Heart right ventricle (tissue), 16 donors: ENCODE data around the gene PSMC5. TPM values are rescaled to one million over a fixed set of nuclear protein-coding genes. Genes with fewer than 3 reads are reported as not detected.

Experiments
- ATAC-seq, 8 donors: fragments of 200-7000 bp; cut with Tn5 transposase; one replicate each; pipeline ENCODE4 v1.9.1; 2020; ENCODE audit warnings: mild to moderate bottlenecking in 8 of 8, moderate library complexity in 8 of 8, moderate number of reproducible peaks in 1 of 8
- DNase-seq, 2 donors: peaks; one replicate each; pipeline ENCODE4 v3.0.0-alpha.2; 2020
- H3K27ac ChIP-seq, 10 donors: fragments of 200-600 bp; sonication (generic) in 2 of 10; one replicate each; pipeline versions ENCODE4 v1.5.0 to v1.8.0; 2020 to 2022; ENCODE audit warnings: mild to moderate bottlenecking in 3 of 10
- H3K27me3 ChIP-seq, 7 donors: fragments of 200-600 bp; one replicate each; pipeline ENCODE4 v1.8.0; 2021 to 2022; ENCODE audit warnings: mild to moderate bottlenecking in 2 of 7
- H3K36me3 ChIP-seq, 9 donors: fragments of 200-600 bp; sonication (generic) in 1 of 9; one replicate each; pipeline versions ENCODE4 v1.5.0 to v1.8.0; 2020 to 2022; ENCODE audit warnings: mild to moderate bottlenecking in 2 of 9
- H3K4me1 ChIP-seq, 9 donors: fragments of 200-600 bp; sonication (generic) in 1 of 9; one replicate each; pipeline versions ENCODE4 v1.5.0 to v1.8.0; 2020 to 2022; ENCODE audit warnings: mild to moderate bottlenecking in 4 of 9
- H3K4me3 ChIP-seq, 10 donors: fragments of 200-600 bp; sonication (generic) in 2 of 10; one replicate each; pipeline versions ENCODE4 v1.5.0 to v1.8.0; 2020 to 2022; ENCODE audit warnings: mild to moderate bottlenecking in 7 of 10, moderate library complexity in 2 of 10
- H3K9me3 ChIP-seq, 11 donors: fragments of 200-600 bp in 10 of 11; sonication (generic) in 2 of 11; one replicate each; pipeline versions ENCODE4 v1.5.0 to v1.8.0; 2013 to 2022; ENCODE audit warnings: mild to moderate bottlenecking in 2 of 11, control low read depth in 1 of 11, moderate library complexity in 1 of 11
- CTCF ChIP-seq, 9 donors: fragments of 200-600 bp; sonication (generic) in 2 of 9; IDR thresholded peaks; one replicate each; pipeline versions ENCODE4 v1.5.0 to v1.8.0; 2021 to 2022; ENCODE audit warnings: antibody characterized with exemption in 9 of 9, mild to moderate bottlenecking in 5 of 9, moderate library complexity in 1 of 9
- WGBS, 2 donors: extraction: QIAGEN DNeasy Blood & Tissue Kit; methylation state at CpG; one replicate each; pipeline ENCODE4 v1.1.7; 2013; ENCODE audit warnings: inconsistent platforms in 1 of 2; 5-methylcytosine and 5-hydroxymethylcytosine counted together
- intact Hi-C, 10 donors: fragments of 100-400 bp; cut with DNase I; formaldehyde crosslinking; loops; one replicate each; pipeline versions ENCODE4 v1.11.1 to v1.14.2; 2022
- polyA plus RNA-seq, 2 donors: library from polyadenylated mRNA; stranded (reverse); fragments of 200-250 nt; gene quantifications; one replicate each; pipeline ENCODE4 v1.2.3, GENCODE V29; 2013
- total RNA-seq, 10 donors: library from RNA; stranded (reverse); fragmentation: NEBNext Ultra II Directional in 3 of 10; extraction: Animal tissue kit (Norgen Biotek cat#: 25700) in 3 of 10; gene quantifications; one replicate each; pipeline versions ENCODE4 v1.2.1 to v1.2.4, GENCODE V29; 2021 to 2023
- donor health status: Arrhythmogenic right ventricular cardiomyopathy.
- donor health status: ischemic (EF 13 %, LVEDD 7.1; RV severe dilation, severe dysfunction).
- donor health status: healthy with polysubstance abuse.
- donor health status: DM: no; HTN: yes; CAD: no.
- donor health status: DM: no; HTN: no; CAD: no.
- donor health status: ischemic (EF 25% LVEDD 6.9; RV normal size, moderate dysfunction).
- donor health status: ischemic (EF 25% LVEDD 5.7; RV mildly dilated, moderate dysfunction).
- donor health status: healthy.
- donor health status: DM: yes; HTN: yes; CAD: no.
- donor health status: Ischemic cardiomyopathy.
- donor health status: ischemic (EF 35%, LVEDD 5.7; RV mildly dilated, moderate dysfunction).
- donor health status: nonischemic (EF 11% LVEDD 7.7; RV severe dilation, severe dysfunction).
- donor health status: DM: yes; HTN: yes; CAD: no.
- donor health status: PGD.
- donor health status: ischemic (EF 29% LVEDD 5.4; RV normal size, mild dysfunction).
- donor health status: nonischemic (EF 23%, LVEDD 6.1; RV moderate dilation, normal function).

PSMC5 gene
- total and polyA plus RNA-seq, 12 donors, result 92.9 to 228 (median 122) TPM

- H3K27me3 ChIP-seq, result no peaks in the 10 kb centered on the region
- peaks cover 0 to 76% (median 64%) of the 10 kb centered on the region in 9 donors for H3K36me3 ChIP-seq
- no peak for TF ChIP-seq CTCF (IDR thresholded peaks at IDR 0.05)
- DNase-seq (no peak), ATAC-seq (no peak)
- H3K9me3 ChIP-seq, result no peaks in the 10 kb centered on the region
- WGBS, 2 donors, result 94 to 95% methylated on average over 13 of the region's 13 CpGs
- no peak overlapping the region for H3K27ac ChIP-seq
- intact Hi-C loops, result loop anchor here in 3 of 10 donors (10.0 kb wide), 2 partner anchors 49 to 681 kb away; partner anchors contain the start of genes CCDC47 (in 2 of the 3), DDX42 (in 2 of the 3), CEP95 (in 1 of the 3) and DDX5 (in 1 of the 3)
- no peak overlapping the region for H3K4me3 ChIP-seq
- H3K4me1 ChIP-seq, result peaks cover 5 to 36% (median 30%) of the 10 kb centered on the region in 9 donors
These were observed 3.4 kb upstream of the PSMC5 start for GRCh38 chr17:63823659-63824331.

GRCh38 chr17:63824362-63824761, 2.9 kb upstream of the PSMC5 start:
- Histone ChIP-seq H3K4me3 (no peak overlapping the region), H3K27ac (no peak overlapping the region), H3K9me3 (no peaks in the 10 kb centered on the region), H3K36me3 (peaks cover 0 to 76% (median 66%) of the 10 kb centered on the region in 9 donors), H3K27me3 (no peaks in the 10 kb centered on the region), H3K4me1 (peaks cover 5 to 40% (median 36%) of the 10 kb centered on the region in 9 donors)
- ATAC-seq (no peak), DNase-seq (no peak)
- 95% methylated on average over 9 of the region's 9 CpGs for WGBS, 2 donors
- intact Hi-C loops, result loop anchor here in 3 of 10 donors (10.0 kb wide), 2 partner anchors 50 to 680 kb away; partner anchors contain the start of genes CCDC47 (in 2 of the 3), DDX42 (in 2 of the 3), CEP95 (in 1 of the 3) and DDX5 (in 1 of the 3)
- TF ChIP-seq CTCF (IDR thresholded peaks at IDR 0.05), result no peak

DNA sequence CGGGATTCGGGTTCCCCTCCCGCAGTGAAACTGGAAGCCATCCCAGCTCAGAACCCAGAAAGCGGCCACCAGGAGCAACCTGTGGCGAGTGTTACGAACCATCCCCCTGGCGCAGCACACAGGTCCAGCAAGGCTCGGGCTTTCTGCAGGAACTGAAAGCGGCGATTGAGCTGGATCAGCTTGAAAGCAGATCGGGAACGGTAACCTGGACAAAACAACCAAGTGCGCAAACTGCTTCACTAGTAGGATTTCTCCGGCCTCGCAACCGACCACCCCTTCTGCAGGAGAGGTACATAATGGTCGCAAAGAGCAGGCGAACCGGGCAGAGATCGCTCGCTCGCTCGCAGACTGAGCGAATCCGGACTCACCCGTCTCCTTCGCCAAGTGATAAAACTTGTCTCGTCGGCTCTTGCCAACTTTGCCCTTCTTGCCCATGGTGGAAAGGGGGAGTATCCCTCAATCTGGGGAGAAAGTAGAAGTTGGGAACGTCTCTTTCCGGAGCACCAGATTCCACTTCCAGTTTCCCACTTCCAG, 696 bp upstream of the PSMC5 start:
- Histone ChIP-seq H3K27ac (peak overlapping the region; percentile 84 to 98 (median 94)), H3K4me3 (peak overlapping the region; percentile 69 to 98 (median 86)), H3K4me1 (peaks cover 5 to 36% (median 29%) of the 10 kb centered on the region in 9 donors), H3K27me3 (no peaks in the 10 kb centered on the region), H3K9me3 (no peaks in the 10 kb centered on the region), H3K36me3 (peaks cover 0 to 76% (median 66%) of the 10 kb centered on the region in 9 donors)
- ATAC-seq, result peak in 7 of 8 donors; percentile 0 to 28 (median 4)
- DNase-seq, result no peak
- no peak for TF ChIP-seq CTCF (IDR thresholded peaks at IDR 0.05)
- WGBS, 2 donors, result 0 to 1% methylated on average over 31 of the region's 31 CpGs
- intact Hi-C loops, result loop anchor here in 6 of 10 donors (1.0 to 10.0 kb wide), 4 partner anchors 16 to 678 kb away; partner anchors contain the start of genes SMARCD2 (in 3 of the 6), CCDC47 (in 2 of the 6), DDX42 (in 2 of the 6) and CEP95 (in 1 of the 6)

DNA sequence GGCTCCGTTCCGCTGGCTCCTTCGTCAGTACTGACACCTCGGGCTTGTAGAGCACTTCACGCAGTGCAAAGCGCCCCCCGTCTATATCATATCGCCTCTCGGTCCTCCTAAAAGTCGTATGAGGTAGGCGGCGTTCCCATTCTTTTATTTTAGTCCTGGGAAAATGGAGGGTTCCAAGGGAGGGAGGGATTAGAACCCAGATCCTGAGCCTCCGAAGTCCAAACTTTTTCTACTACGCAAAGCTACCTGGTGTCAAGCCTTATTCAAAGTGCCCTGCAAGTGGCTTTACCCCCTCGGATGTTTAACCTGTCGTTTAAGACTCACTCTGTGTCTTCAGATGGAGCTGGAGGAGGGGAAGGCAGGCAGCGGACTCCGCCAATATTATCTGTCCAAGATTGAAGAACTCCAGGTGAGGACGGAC, 580 bp downstream of the PSMC5 start:
- intact Hi-C loops, result loop anchor here in 6 of 10 donors (1.0 to 10.0 kb wide), 4 partner anchors 14 to 677 kb away; partner anchors contain the start of genes SMARCD2 (in 3 of the 6), CCDC47 (in 2 of the 6), DDX42 (in 2 of the 6) and CEP95 (in 1 of the 6)
- Histone ChIP-seq H3K27me3 (no peaks in the 10 kb centered on the region), H3K4me3 (peak overlapping the region; percentile 69 to 98 (median 86)), H3K36me3 (peaks cover 5 to 76% (median 65%) of the 10 kb centered on the region in 9 donors), H3K4me1 (peaks cover 5 to 33% (median 29%) of the 10 kb centered on the region in 9 donors), H3K27ac (peak overlapping the region; percentile 84 to 98 (median 94)), H3K9me3 (no peaks in the 10 kb centered on the region)
- TF ChIP-seq CTCF (IDR thresholded peaks at IDR 0.05), result no peak
- DNase-seq, result no peak
- WGBS, 2 donors, result 0 to 2% methylated on average over 19 of the region's 19 CpGs
- ATAC-seq, result no peak
